ENCODE results near the gene XRCC1. TPM values are rescaled to one million over a fixed set of nuclear protein-coding genes. Genes with fewer than 3 reads are reported as not detected.
A peak's percentile ranks its signal among the peaks of the same experiment; 100 is the strongest.

The XRCC1 gene, protein sequence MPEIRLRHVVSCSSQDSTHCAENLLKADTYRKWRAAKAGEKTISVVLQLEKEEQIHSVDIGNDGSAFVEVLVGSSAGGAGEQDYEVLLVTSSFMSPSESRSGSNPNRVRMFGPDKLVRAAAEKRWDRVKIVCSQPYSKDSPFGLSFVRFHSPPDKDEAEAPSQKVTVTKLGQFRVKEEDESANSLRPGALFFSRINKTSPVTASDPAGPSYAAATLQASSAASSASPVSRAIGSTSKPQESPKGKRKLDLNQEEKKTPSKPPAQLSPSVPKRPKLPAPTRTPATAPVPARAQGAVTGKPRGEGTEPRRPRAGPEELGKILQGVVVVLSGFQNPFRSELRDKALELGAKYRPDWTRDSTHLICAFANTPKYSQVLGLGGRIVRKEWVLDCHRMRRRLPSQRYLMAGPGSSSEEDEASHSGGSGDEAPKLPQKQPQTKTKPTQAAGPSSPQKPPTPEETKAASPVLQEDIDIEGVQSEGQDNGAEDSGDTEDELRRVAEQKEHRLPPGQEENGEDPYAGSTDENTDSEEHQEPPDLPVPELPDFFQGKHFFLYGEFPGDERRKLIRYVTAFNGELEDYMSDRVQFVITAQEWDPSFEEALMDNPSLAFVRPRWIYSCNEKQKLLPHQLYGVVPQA
- total RNA-seq: 100 to 1,000 TPM in 1 of 4 donors, 10 to 100 TPM in 2, 1 to 10 TPM in 1; 8.0 to 147 (median 15.8) TPM

GRCh38 chr19:43575156-43575950, at the start of gene XRCC1, which contains the start of gene PINLYP:
TSS of gene XRCC1 (minus strand) at chr19:43575527. CDS start at chr19:43575458, 69 bp downstream.
TSS of gene PINLYP (plus strand) at chr19:43575801. CDS start at chr19:43577192, 1,391 bp downstream.
- H3K27me3 ChIP-seq: no peaks in the 10 kb centered on the region
- intact Hi-C loops (cut with DNase I; ENCODE audit: low total_unique reads) (no loop called here), in situ Hi-C loops (cut with MboI; ENCODE audit: low pct_ligation_motif_present in 1 of 4, low pct_unique_long_range_greater_than_20kb in 1 of 4, low sequenced_read_pairs in 3 of 4) (no loop called here)
- peak within 1 kb of the TSS; percentile 81 to 94 (median 92) for H3K27ac ChIP-seq
- no peaks in the 10 kb centered on the region for H3K9me3 ChIP-seq
- no peaks in the 10 kb centered on the region for H3K36me3 ChIP-seq
- 0 to 1% methylated on average over 5 to 30 of the region's 51 CpGs for WGBS, 2 donors (ENCODE audit: low coverage in 1 of 2)
- peaks cover 5 to 27% (median 12%) of the 10 kb centered on the region in 4 donors for H3K4me1 ChIP-seq
- TF ChIP-seq EP300 (IDR thresholded peaks at IDR 0.05; ENCODE audit: low read depth) (no peak), POLR2AphosphoS5 (IDR thresholded peaks at IDR 0.05) (peak; percentile 55 to 68 (median 56)), CTCF (IDR thresholded peaks at IDR 0.05) (no peak), POLR2A (IDR thresholded peaks at IDR 0.05) (peak; percentile 48)
- peak within 1 kb of the TSS; percentile 72 to 99 (median 88) for H3K4me3 ChIP-seq
- peak; percentile 98 for DNase-seq

DNA sequence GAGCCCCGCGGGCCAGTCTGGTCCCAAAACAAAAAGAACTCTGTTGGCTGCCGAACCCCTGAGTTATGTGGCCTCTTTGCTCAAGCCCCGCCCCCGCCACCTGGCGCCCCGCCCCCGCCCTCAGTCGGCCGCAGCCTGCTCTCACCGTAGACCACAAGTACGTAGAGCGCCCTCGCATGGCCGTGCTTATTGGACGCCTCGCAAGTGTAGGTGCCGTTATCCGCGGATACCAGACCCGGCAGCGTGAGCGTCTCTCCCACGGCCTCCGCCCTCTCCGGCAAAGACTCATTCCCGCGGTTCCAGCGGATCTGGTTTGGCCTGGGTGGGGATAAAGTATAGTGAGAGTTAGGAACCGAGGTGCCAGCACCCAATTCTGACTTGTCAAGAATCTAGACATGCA, 49.6 kb upstream of the XRCC1 start:
- Histone ChIP-seq H3K9me3 (no peaks in the 10 kb centered on the region), H3K4me1 (peaks cover 0 to 15% (median 8%) of the 10 kb centered on the region in 4 donors), H3K27me3 (no peaks in the 10 kb centered on the region), H3K27ac (no peak overlapping the region), H3K4me3 (no peak overlapping the region), H3K36me3 (no peaks in the 10 kb centered on the region)
- peak; percentile 82 for DNase-seq
- intact Hi-C loops (cut with DNase I; ENCODE audit: low total_unique reads) (no loop called here), in situ Hi-C loops (cut with MboI; ENCODE audit: low pct_ligation_motif_present in 1 of 4, low pct_unique_long_range_greater_than_20kb in 1 of 4, low sequenced_read_pairs in 3 of 4) (no loop called here)
- 47% methylated on average over 17 of the region's 30 CpGs; no CpG with 5 or more reads in 1 of the 2 donors for whole genome bisulfite sequencing, 2 donors (ENCODE audit: low coverage in 1 of 2)
- TF ChIP-seq POLR2AphosphoS5 (IDR thresholded peaks at IDR 0.05) (no peak), POLR2A (IDR thresholded peaks at IDR 0.05) (no peak), CTCF (IDR thresholded peaks at IDR 0.05) (peak in 1 of 5 experiments; percentile 26), EP300 (IDR thresholded peaks at IDR 0.05; ENCODE audit: low read depth) (no peak)

DNA sequence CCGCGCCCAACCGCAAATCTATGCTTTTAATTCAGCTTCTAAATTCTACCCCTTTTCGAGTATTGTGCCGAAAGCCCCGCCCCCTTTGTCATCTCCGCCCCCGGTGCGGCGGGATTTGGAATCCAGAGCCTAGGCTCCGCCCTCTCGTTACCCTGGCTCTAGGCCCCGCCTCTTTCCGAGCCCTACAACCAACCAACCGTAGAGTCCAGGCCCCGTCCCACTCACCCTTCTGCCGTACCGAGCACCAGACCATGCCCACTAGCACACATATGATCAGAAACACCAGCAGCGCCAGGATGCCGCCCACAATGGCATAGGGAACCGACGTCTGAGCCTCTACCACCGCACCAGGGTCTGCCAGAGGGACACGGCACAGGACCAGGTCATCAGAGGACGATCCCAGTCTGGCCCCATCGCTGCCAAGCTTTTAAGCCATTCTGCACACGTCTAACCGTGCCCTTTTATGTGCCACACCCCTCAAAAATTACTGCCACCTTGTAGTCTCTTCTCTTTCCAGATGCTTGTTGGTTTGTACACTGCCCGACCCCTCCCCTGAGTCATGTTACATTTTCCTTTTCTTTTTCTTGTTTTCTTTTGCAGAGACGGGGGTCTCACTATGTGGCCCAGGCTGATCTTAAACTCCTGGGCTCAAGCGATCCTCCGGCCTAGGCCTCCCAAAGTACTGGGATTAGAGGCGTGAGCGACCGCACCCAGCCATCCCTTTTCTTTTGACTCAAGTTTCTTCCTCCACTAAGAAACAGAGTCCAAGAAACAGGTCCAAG, 48.8 kb upstream of the XRCC1 start:
- H3K4me1 ChIP-seq: peaks cover 0 to 15% (median 8%) of the 10 kb centered on the region in 4 donors
- in situ Hi-C loops (cut with MboI; ENCODE audit: low pct_ligation_motif_present in 1 of 4, low pct_unique_long_range_greater_than_20kb in 1 of 4, low sequenced_read_pairs in 3 of 4) (no loop called here), intact Hi-C loops (cut with DNase I; ENCODE audit: low total_unique reads) (no loop called here)
- H3K36me3 ChIP-seq: no peaks in the 10 kb centered on the region
- DNase-seq: no peak
- no peak overlapping the region for H3K4me3 ChIP-seq
- H3K9me3 ChIP-seq: no peaks in the 10 kb centered on the region
- H3K27ac ChIP-seq: no peak overlapping the region
- WGBS, 2 donors (ENCODE audit: low coverage in 1 of 2): 90 to 91% methylated on average over 18 to 35 of the region's 35 CpGs
- H3K27me3 ChIP-seq: no peaks in the 10 kb centered on the region
- TF ChIP-seq CTCF (IDR thresholded peaks at IDR 0.05): no peak
- TF ChIP-seq POLR2AphosphoS5 (IDR thresholded peaks at IDR 0.05): no peak
- no peak for TF ChIP-seq POLR2A (IDR thresholded peaks at IDR 0.05)
- TF ChIP-seq EP300 (IDR thresholded peaks at IDR 0.05; ENCODE audit: low read depth): no peak
